T-cell (primary cell): ENCODE data around the gene VWC2L. TPM values are rescaled to one million over a fixed set of nuclear protein-coding genes. Genes with fewer than 3 reads are reported as not detected.

ENCODE experiments used
- ATAC-seq, 4 experiments: fragments of 200-7000 bp in 3 of 4; fragments of 150-1000 bp in 1 of 4; cut with Tn5 transposase; replicated peaks in 1 of 4; 1 replicate in 3 of 4; 2 replicates in 1 of 4; pipeline ENCODE4 v1.10.0; 2021; ENCODE audit warnings: moderate library complexity in 3 of 4, mild to moderate bottlenecking in 2 of 4, moderate number of reproducible peaks in 1 of 4
- CTCF ChIA-PET, 2 donors: fragments of 300-600 bp; sonication (Branson Sonifier 250); formaldehyde crosslinking; loops; one replicate each; lab custom pipeline; 2022; ENCODE audit warnings: antibody characterized with exemption in 2 of 2; lab: Charles Lee
- POLR2A ChIA-PET, 2 donors: fragments of 300-600 bp; sonication (Branson Sonifier 250); formaldehyde crosslinking; loops; one replicate each; lab custom pipeline; 2022; ENCODE audit warnings: antibody characterized with exemption in 2 of 2; lab: Charles Lee
- DNase-seq, 35 experiments: peaks; one replicate each; pipeline versions ENCODE4 v3.0.0 to v3.0.0-alpha.2; 2013 to 2023
- H3K27ac ChIP-seq: one replicate; pipeline ENCODE4 v1.5.1; 2013; ENCODE audit warnings: low read length
- H3K27me3 ChIP-seq, 2 experiments: replicated peaks in 1 of 2; 1 replicate in 1 of 2; 2 replicates in 1 of 2; pipeline versions ENCODE4 v1.6.1 to v1.7.0; 2013; ENCODE audit warnings: low read length in 1 of 2, mixed read lengths in 1 of 2; ENCODE audit not compliant: control insufficient read depth in 2 of 2, insufficient read depth in 2 of 2; ENCODE audit errors: extremely low read depth in 1 of 2
- H3K36me3 ChIP-seq, 2 donors: 1 replicate in 1 of 2; 2 replicates in 1 of 2; pipeline versions ENCODE4 v1.6.1 to v1.7.0; 2013; ENCODE audit warnings: low read length in 1 of 2; ENCODE audit not compliant: control insufficient read depth in 2 of 2, insufficient read depth in 1 of 2; ENCODE audit errors: extremely low read depth in 1 of 2
- H3K4me1 ChIP-seq, 2 experiments: 1 replicate in 1 of 2; 2 replicates in 1 of 2; pipeline versions ENCODE4 v1.6.1 to v1.7.0; 2013; ENCODE audit warnings: low read length in 2 of 2, mixed read lengths in 1 of 2; ENCODE audit not compliant: insufficient read depth in 2 of 2, control insufficient read depth in 1 of 2; ENCODE audit errors: extremely low read depth in 1 of 2
- H3K4me3 ChIP-seq, 2 donors: 1 replicate in 1 of 2; 2 replicates in 1 of 2; pipeline versions ENCODE4 v1.5.1 to v1.7.0; 2013; ENCODE audit warnings: mild to moderate bottlenecking in 2 of 2, low read length in 1 of 2, moderate library complexity in 1 of 2; ENCODE audit not compliant: control insufficient read depth in 1 of 2; ENCODE audit errors: extremely low read depth in 1 of 2
- H3K9me3 ChIP-seq: 2 replicates; pipeline ENCODE4 v1.7.0; 2013
- H3K27ac Mint-ChIP-seq, 2 donors: one replicate each; pipeline ENCODE4 v1.8.0; 2020 to 2021; ENCODE audit warnings: mild to moderate bottlenecking in 2 of 2, mixed read lengths in 2 of 2
- H3K27me3 Mint-ChIP-seq, 2 donors: one replicate each; pipeline ENCODE4 v1.8.0; 2021 to 2022; ENCODE audit warnings: mixed read lengths in 2 of 2
- H3K36me3 Mint-ChIP-seq: one replicate; pipeline ENCODE4 v1.8.0; 2021; ENCODE audit warnings: mixed read lengths
- H3K4me1 Mint-ChIP-seq, 3 donors: one replicate each; pipeline ENCODE4 v1.8.0; 2020 to 2022; ENCODE audit warnings: mixed read lengths in 3 of 3, mild to moderate bottlenecking in 1 of 3
- H3K4me3 Mint-ChIP-seq, 3 donors: one replicate each; pipeline ENCODE4 v1.8.0; 2020 to 2022; ENCODE audit warnings: mild to moderate bottlenecking in 3 of 3, mixed read lengths in 3 of 3, moderate library complexity in 3 of 3
- H3K9me3 Mint-ChIP-seq, 3 donors: one replicate each; pipeline ENCODE4 v1.8.0; 2020 to 2022; ENCODE audit warnings: mixed read lengths in 3 of 3
- WGBS: methylation state at CpG from one replicate; pipeline ENCODE4 v1.1.5; 2013; ENCODE audit warnings: missing lambda C conversion rate; ENCODE audit not compliant: insufficient coverage; 5-methylcytosine and 5-hydroxymethylcytosine counted together
- total RNA-seq, 35 experiments: library from RNA in 6 of 35; stranded (reverse) in 6 of 35; fragments of 120-200 nt in 1 of 35; gene quantifications; one replicate each; pipeline versions ENCODE4 v1.2.1 to v1.2.4 and lab custom pipeline; 2013 to 2026

Gene VWC2L
- total RNA-seq, 5 donors from 2014 or later (not counting 1 experiment from before 2014, with no cell fraction given): not detected

DNA sequence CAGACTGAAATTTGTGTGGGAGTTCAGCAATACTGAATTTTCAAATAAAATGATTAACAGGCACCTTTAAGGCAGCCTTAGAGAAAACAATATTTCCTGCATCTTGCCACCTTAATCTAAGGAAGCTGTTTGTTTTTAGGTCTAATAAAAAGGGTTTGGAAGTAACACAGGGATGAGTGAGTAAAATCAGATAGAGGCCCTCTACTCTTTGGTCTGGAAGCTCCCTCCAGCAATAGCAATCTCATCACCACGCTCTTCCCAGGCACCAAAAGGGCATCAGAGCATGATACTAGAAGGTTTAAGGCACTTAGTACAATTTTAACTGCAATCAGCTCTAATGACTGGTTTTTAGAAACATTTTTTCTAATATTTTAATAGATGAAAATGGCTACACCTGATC is 155.6 kb downstream of the VWC2L start:
- WGBS: no CpG with 5 or more reads among the region's 1 CpG
- ATAC-seq (no peak), DNase-seq (no peak)
- CTCF ChIA-PET: interaction anchor here in 1 of 2 donors (0.5 kb wide), 2 partner anchors 703 to 836 kb away, joined by 3 to 4 read pairs; no protein-coding TSS in a partner anchor
- no peak overlapping the region for H3K4me3 Mint-ChIP-seq
- no peak overlapping the region for H3K27ac Mint-ChIP-seq
- Histone ChIP-seq H3K36me3 (no peaks in the 10 kb centered on the region), H3K4me1 (no peaks in the 10 kb centered on the region), H3K9me3 (no peaks in the 10 kb centered on the region), H3K4me3 (no peak overlapping the region), H3K27me3 (no peaks in the 10 kb centered on the region), H3K27ac (no peak overlapping the region)
- H3K9me3 Mint-ChIP-seq: peaks cover 0 to 4% (median 1%) of the 10 kb centered on the region in 3 donors
- H3K4me1 Mint-ChIP-seq: no peaks in the 10 kb centered on the region
- no peaks in the 10 kb centered on the region for H3K36me3 Mint-ChIP-seq
- no peaks in the 10 kb centered on the region for H3K27me3 Mint-ChIP-seq
- POLR2A ChIA-PET: no interaction called here

GRCh38 chr2:214569419-214570035 is 158.7 kb downstream of the VWC2L start:
- Mint-ChIP-seq H3K4me3 (no peak overlapping the region), H3K36me3 (no peaks in the 10 kb centered on the region), H3K4me1 (peaks cover 0 to under 1% (median under 1%) of the 10 kb centered on the region in 3 donors), H3K27ac (no peak overlapping the region), H3K9me3 (peaks cover 0 to 1% (median 0%) of the 10 kb centered on the region in 3 donors), H3K27me3 (no peaks in the 10 kb centered on the region)
- no peak for DNase-seq
- H3K36me3 ChIP-seq: no peaks in the 10 kb centered on the region
- ATAC-seq: no peak
- H3K4me1 ChIP-seq: no peaks in the 10 kb centered on the region
- 86% methylated on average over 2 of the region's 4 CpGs for WGBS
- no peak overlapping the region for H3K27ac ChIP-seq
- POLR2A ChIA-PET: no interaction called here
- H3K27me3 ChIP-seq: no peaks in the 10 kb centered on the region
- CTCF ChIA-PET: no interaction called here
- H3K4me3 ChIP-seq: no peak overlapping the region
- no peaks in the 10 kb centered on the region for H3K9me3 ChIP-seq

DNA sequence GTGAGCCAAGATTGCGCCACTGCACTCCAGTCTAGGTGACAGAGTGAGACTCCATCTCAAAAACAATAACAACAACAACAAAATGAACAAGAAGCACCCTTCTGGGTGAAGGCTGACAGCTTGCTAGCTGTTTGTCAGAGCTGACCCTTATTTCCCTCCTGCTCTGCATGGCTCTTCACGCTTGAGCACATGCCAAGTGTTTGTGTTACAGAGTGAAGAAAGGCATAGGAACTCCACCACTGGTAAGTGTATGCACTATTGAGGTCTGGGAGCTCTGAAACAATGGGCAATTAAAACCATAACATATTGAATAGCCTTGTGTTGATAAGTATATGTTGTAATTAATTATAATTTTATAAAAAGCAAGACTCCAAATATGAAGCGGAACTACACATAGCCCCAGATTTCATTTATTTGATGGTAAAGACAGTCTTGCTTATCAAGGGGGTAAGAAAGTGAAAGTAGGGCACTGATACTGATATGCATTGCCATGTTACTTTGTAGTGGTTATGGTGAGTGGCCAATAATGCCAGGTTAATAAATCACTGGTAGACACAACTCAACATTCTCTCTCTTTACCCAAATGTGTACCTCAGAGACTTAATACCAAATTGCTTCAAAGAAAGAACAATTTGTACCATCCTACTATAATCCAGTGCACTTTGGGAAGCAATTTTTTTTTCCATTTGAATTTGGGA is 163.4 kb downstream of the VWC2L start:
- ATAC-seq (no peak), DNase-seq (no peak)
- CTCF ChIA-PET: no interaction called here
- no peak overlapping the region for H3K27ac ChIP-seq
- H3K4me1 ChIP-seq: no peaks in the 10 kb centered on the region
- H3K27me3 ChIP-seq: no peaks in the 10 kb centered on the region
- no peaks in the 10 kb centered on the region for H3K36me3 Mint-ChIP-seq
- POLR2A ChIA-PET: no interaction called here
- H3K9me3 Mint-ChIP-seq: no peaks in the 10 kb centered on the region
- peaks cover 0 to 5% of the 10 kb centered on the region in 2 donors for H3K27me3 Mint-ChIP-seq
- no peak overlapping the region for H3K4me3 Mint-ChIP-seq
- no peaks in the 10 kb centered on the region for H3K36me3 ChIP-seq
- H3K9me3 ChIP-seq: no peaks in the 10 kb centered on the region
- H3K4me3 ChIP-seq: no peak overlapping the region
- H3K27ac Mint-ChIP-seq: no peak overlapping the region
- H3K4me1 Mint-ChIP-seq: peaks cover 0 to 7% (median 6%) of the 10 kb centered on the region in 3 donors
- WGBS: no CpG with 5 or more reads among the region's 3 CpGs

DNA sequence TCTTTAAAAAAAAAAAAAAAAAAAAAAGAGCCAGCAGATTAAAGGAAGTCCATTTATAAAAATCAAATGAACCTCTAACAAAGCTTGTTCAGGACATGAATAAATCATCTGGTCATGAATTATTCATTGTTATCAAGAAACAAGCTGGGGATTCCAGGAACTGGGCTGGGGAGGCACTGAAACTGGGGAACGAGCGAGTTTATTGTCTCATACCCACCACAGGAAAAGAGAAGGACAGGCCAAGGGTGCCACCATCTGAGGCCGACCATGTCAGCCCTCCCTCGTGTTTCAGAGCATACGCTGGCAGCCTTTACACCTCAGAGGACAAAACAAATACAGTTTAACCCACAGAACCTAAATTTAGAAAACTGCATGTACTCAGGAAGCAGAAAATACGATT is 164.2 kb downstream of the VWC2L start:
- POLR2A ChIA-PET: no interaction called here
- Histone ChIP-seq H3K36me3 (no peaks in the 10 kb centered on the region), H3K4me3 (no peak overlapping the region), H3K27me3 (no peaks in the 10 kb centered on the region), H3K27ac (no peak overlapping the region), H3K4me1 (no peaks in the 10 kb centered on the region), H3K9me3 (no peaks in the 10 kb centered on the region)
- CTCF ChIA-PET: no interaction called here
- Mint-ChIP-seq H3K9me3 (no peaks in the 10 kb centered on the region), H3K4me1 (peaks cover 0 to 7% (median 6%) of the 10 kb centered on the region in 3 donors), H3K27ac (no peak overlapping the region), H3K27me3 (peaks cover 0 to 5% of the 10 kb centered on the region in 2 donors), H3K36me3 (no peaks in the 10 kb centered on the region), H3K4me3 (no peak overlapping the region)
- DNase-seq (no peak), ATAC-seq (no peak)
- 8% methylated on average over 3 of the region's 6 CpGs for WGBS

GRCh38 chr2:214575465-214575864 is 164.6 kb downstream of the VWC2L start:
- Mint-ChIP-seq H3K36me3 (no peaks in the 10 kb centered on the region), H3K27me3 (peaks cover 0 to 5% of the 10 kb centered on the region in 2 donors), H3K27ac (no peak overlapping the region), H3K9me3 (no peaks in the 10 kb centered on the region), H3K4me3 (no peak overlapping the region), H3K4me1 (peaks cover 0 to 7% (median 6%) of the 10 kb centered on the region in 3 donors)
- DNase-seq (no peak), ATAC-seq (no peak)
- Histone ChIP-seq H3K27ac (no peak overlapping the region), H3K27me3 (no peaks in the 10 kb centered on the region), H3K4me1 (no peaks in the 10 kb centered on the region), H3K4me3 (no peak overlapping the region), H3K36me3 (no peaks in the 10 kb centered on the region), H3K9me3 (no peaks in the 10 kb centered on the region)
- ChIA-PET CTCF (no interaction called here), POLR2A (no interaction called here)
- 81% methylated on average over 4 of the region's 7 CpGs for WGBS

DNA sequence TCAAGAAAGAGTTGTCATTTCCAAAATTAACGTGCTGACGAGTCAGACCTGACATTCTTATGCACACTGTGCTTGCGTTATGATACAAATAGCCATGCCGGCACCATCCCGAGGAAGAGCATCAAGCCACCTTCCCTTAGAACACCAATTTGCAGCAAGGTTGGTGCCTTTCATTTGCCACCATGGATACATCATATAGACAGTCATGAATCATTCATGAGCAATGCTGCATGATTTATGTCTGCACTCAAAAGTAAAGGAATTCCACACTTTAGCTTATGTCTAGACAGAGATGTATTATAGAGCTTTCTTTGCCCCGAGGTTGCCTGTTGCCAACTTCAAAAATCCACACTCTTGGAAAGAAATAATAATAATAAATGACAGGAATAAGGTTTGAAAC is 166.9 kb downstream of the VWC2L start:
- Mint-ChIP-seq H3K27ac (no peak overlapping the region), H3K9me3 (no peaks in the 10 kb centered on the region), H3K27me3 (peaks cover 0 to 5% of the 10 kb centered on the region in 2 donors), H3K4me3 (no peak overlapping the region), H3K4me1 (peaks cover 0 to 7% (median 6%) of the 10 kb centered on the region in 3 donors), H3K36me3 (no peaks in the 10 kb centered on the region)
- Histone ChIP-seq H3K4me3 (no peak overlapping the region), H3K27me3 (no peaks in the 10 kb centered on the region), H3K4me1 (no peaks in the 10 kb centered on the region), H3K9me3 (no peaks in the 10 kb centered on the region), H3K36me3 (no peaks in the 10 kb centered on the region), H3K27ac (no peak overlapping the region)
- CTCF ChIA-PET: no interaction called here
- 80% methylated on average over 5 of the region's 6 CpGs for WGBS
- DNase-seq: no peak
- no peak for ATAC-seq
- POLR2A ChIA-PET: no interaction called here
